Fibroblast of skin of scalp (primary cell): Measurements from ENCODE around the gene AURKAIP1. TPM values are rescaled to one million over a fixed set of nuclear protein-coding genes. Genes with fewer than 3 reads are reported as not detected.
"Not testable (repeated sequence)": the region's sequence is repeated elsewhere in the genome, so short reads cannot be mapped to it uniquely, and the experiment has no call there.

Experiments used
- DNase-seq: peaks from one replicate; pipeline ENCODE4 v3.0.0-alpha.2; 2013
- polyA plus RNA-seq, 2 experiments: library from polyadenylated mRNA; unstranded; fragments of 120-200 nt; gene quantifications; one replicate each; pipeline ENCODE4 v1.2.1, GENCODE V29; 2013; ENCODE audit not compliant: insufficient read length in 2 of 2

Gene AURKAIP1
- 107 TPM for polyA plus RNA-seq (2013, experiment 1 of 2; ENCODE audit: insufficient read length)
- 103 TPM for polyA plus RNA-seq (2013, experiment 2 of 2; ENCODE audit: insufficient read length)

GRCh38 chr1:1374929-1375662, at the start of gene AURKAIP1:
Gene AURKAIP1, minus strand, starts transcription at chr1:1375207. Its CDS starts 451 bp downstream, at chr1:1374756.
- DNase-seq = peak; percentile 100

GRCh38 chr1:1424707-1425106, 49.7 kb upstream of the AURKAIP1 start:
- no peak for DNase-seq

- no peak for DNase-seq
Observed at GRCh38 chr1:1423245-1423597, 48.2 kb upstream of the AURKAIP1 start.

- DNase-seq = peak; percentile 49
Observed at GRCh38 chr1:1422465-1423244, 47.6 kb upstream of the AURKAIP1 start.

- no peak for DNase-seq
Observed at GRCh38 chr1:1421907-1422464, 47.0 kb upstream of the AURKAIP1 start.

- no peak for DNase-seq
Observed at GRCh38 chr1:1421147-1421906, 46.3 kb upstream of the AURKAIP1 start, which contains the start of gene ANKRD65. Gene ANKRD65, minus strand, starts transcription at chr1:1421276. Its CDS starts 271 bp downstream, at chr1:1421005.

GRCh38 chr1:1420654-1421141, 45.7 kb upstream of the AURKAIP1 start:
- no peak for DNase-seq

GRCh38 chr1:1419813-1420653, 45.0 kb upstream of the AURKAIP1 start:
- DNase-seq = no peak

GRCh38 chr1:1419363-1419812, 44.4 kb upstream of the AURKAIP1 start:
- no peak for DNase-seq

GRCh38 chr1:1418464-1419362, 43.7 kb upstream of the AURKAIP1 start:
- DNase-seq = no peak

GRCh38 chr1:1417825-1418463, 42.9 kb upstream of the AURKAIP1 start:
- DNase-seq = not testable (repeated sequence)

GRCh38 chr1:1417396-1417795, 42.4 kb upstream of the AURKAIP1 start:
- not testable (repeated sequence) for DNase-seq

- DNase-seq = no peak
Observed at GRCh38 chr1:1415751-1416150, 40.7 kb upstream of the AURKAIP1 start.

- DNase-seq = peak; percentile 26
Observed at GRCh38 chr1:1412311-1412902, 37.4 kb upstream of the AURKAIP1 start.

GRCh38 chr1:1411626-1412025, 36.6 kb upstream of the AURKAIP1 start:
- no peak for DNase-seq

- not testable (repeated sequence) for DNase-seq
Observed at GRCh38 chr1:1410238-1410637, 35.2 kb upstream of the AURKAIP1 start.

- peak; percentile 24 for DNase-seq
Observed at GRCh38 chr1:1407636-1408318, 32.8 kb upstream of the AURKAIP1 start.

GRCh38 chr1:1406821-1407635, 32.0 kb upstream of the AURKAIP1 start, which contains the start of gene MRPL20:
Gene MRPL20, minus strand, starts transcription at chr1:1407293. Its CDS starts 76 bp downstream, at chr1:1407217.
- DNase-seq = peak; percentile 91
